Stomach (tissue), 4 donors: ENCODE data around the gene STEAP1.

Experiments
- EP300 ChIP-seq: sonication (generic); formaldehyde crosslinking; IDR thresholded peaks from one replicate; pipeline ENCODE4 v1.6.1; 2017; ENCODE audit warnings: antibody characterized with exemption
- POLR2AphosphoS5 ChIP-seq, 3 donors: sonication (generic); formaldehyde crosslinking; IDR thresholded peaks; one replicate each; pipeline ENCODE4 v1.6.1; 2016; ENCODE audit warnings: antibody characterized with exemption in 3 of 3
- TF ChIP-seq, protein P1 (sequence below), 7 experiments: fragments of 450-650 bp in 4 of 7; fragments of 200-600 bp in 3 of 7; sonication (generic) in 3 of 7; IDR thresholded peaks; one replicate each; pipeline ENCODE4 v1.5.1; 2016 to 2019; ENCODE audit warnings: antibody characterized with exemption in 7 of 7, control low read depth in 2 of 7, mild to moderate bottlenecking in 1 of 7

DNA sequence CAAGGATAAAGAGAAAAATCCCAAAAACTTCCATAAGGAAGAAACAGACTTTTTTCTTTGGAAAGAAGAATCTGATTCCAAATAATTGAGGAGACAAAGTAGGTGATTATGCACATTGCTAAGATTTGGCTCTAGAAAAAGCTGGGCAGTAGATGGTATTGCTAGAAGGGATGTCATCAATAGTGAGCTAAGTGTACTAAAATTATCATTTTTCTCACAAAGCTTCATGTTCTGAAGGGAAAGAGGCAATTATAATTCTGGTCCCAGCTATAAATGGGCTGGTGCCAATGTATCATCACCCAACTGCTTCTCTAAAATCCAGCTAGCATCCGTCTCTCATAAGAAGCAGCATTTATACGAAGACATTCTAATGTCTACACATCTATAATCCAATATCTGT is 23.9 kb downstream of the STEAP1 start:
- TF ChIP-seq, protein P1, sequence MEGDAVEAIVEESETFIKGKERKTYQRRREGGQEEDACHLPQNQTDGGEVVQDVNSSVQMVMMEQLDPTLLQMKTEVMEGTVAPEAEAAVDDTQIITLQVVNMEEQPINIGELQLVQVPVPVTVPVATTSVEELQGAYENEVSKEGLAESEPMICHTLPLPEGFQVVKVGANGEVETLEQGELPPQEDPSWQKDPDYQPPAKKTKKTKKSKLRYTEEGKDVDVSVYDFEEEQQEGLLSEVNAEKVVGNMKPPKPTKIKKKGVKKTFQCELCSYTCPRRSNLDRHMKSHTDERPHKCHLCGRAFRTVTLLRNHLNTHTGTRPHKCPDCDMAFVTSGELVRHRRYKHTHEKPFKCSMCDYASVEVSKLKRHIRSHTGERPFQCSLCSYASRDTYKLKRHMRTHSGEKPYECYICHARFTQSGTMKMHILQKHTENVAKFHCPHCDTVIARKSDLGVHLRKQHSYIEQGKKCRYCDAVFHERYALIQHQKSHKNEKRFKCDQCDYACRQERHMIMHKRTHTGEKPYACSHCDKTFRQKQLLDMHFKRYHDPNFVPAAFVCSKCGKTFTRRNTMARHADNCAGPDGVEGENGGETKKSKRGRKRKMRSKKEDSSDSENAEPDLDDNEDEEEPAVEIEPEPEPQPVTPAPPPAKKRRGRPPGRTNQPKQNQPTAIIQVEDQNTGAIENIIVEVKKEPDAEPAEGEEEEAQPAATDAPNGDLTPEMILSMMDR (IDR thresholded peaks at IDR 0.05): no peak
- TF ChIP-seq POLR2AphosphoS5 (IDR thresholded peaks at IDR 0.05) (no peak), EP300 (no peak)
